HG02943 (cell line): Measurements from ENCODE around the gene MACROD2.

Experiments
- ATAC-seq: cut with Tn5 transposase; IDR thresholded peaks from one replicate; pipeline ENCODE4 v1.9.1; 2021; ENCODE audit warnings: mild to moderate bottlenecking, low read depth, moderate library complexity; ENCODE audit not compliant: unreplicated experiment

Gene MACROD2

GRCh38 chr20:14505476-14505875, 510.2 kb downstream of the MACROD2 start:
- ATAC-seq = no peak

- ATAC-seq = no peak
These were observed 512.4 kb downstream of the MACROD2 start for GRCh38 chr20:14507711-14508110.

- no peak for ATAC-seq
These were observed 515.0 kb downstream of the MACROD2 start for GRCh38 chr20:14510341-14510740.

- ATAC-seq = no peak
These were observed 517.5 kb downstream of the MACROD2 start for GRCh38 chr20:14512839-14513238.

GRCh38 chr20:14518648-14519047, 523.3 kb downstream of the MACROD2 start:
- ATAC-seq = no peak

GRCh38 chr20:14521016-14521415, 525.7 kb downstream of the MACROD2 start:
- ATAC-seq = no peak

GRCh38 chr20:14521436-14521835, 526.1 kb downstream of the MACROD2 start:
- no peak for ATAC-seq

GRCh38 chr20:14522595-14522994, 527.3 kb downstream of the MACROD2 start:
- no peak for ATAC-seq

- no peak for ATAC-seq
These were observed 527.8 kb downstream of the MACROD2 start for GRCh38 chr20:14523090-14523489.

GRCh38 chr20:14525426-14525825, 530.1 kb downstream of the MACROD2 start:
- ATAC-seq = no peak

- ATAC-seq = no peak
These were observed 531.6 kb downstream of the MACROD2 start for GRCh38 chr20:14526891-14527290.

- ATAC-seq = no peak
These were observed 536.5 kb downstream of the MACROD2 start for GRCh38 chr20:14531786-14532185.

- ATAC-seq = no peak
These were observed 541.4 kb downstream of the MACROD2 start for GRCh38 chr20:14536738-14537137.

- ATAC-seq = no peak
These were observed 543.1 kb downstream of the MACROD2 start for GRCh38 chr20:14538433-14538832.

GRCh38 chr20:14543040-14543439, 547.7 kb downstream of the MACROD2 start:
- no peak for ATAC-seq

GRCh38 chr20:14544688-14545087, 549.4 kb downstream of the MACROD2 start:
- no peak for ATAC-seq

- ATAC-seq = no peak
These were observed 555.3 kb downstream of the MACROD2 start for GRCh38 chr20:14550655-14551054.

- no peak for ATAC-seq
These were observed 558.6 kb downstream of the MACROD2 start for GRCh38 chr20:14553774-14554534.

- no peak for ATAC-seq
These were observed 560.4 kb downstream of the MACROD2 start for GRCh38 chr20:14555676-14556075.

GRCh38 chr20:14556206-14556605, 560.9 kb downstream of the MACROD2 start:
- no peak for ATAC-seq

- no peak for ATAC-seq
These were observed 564.3 kb downstream of the MACROD2 start for GRCh38 chr20:14559612-14560011.

- ATAC-seq = no peak
These were observed 566.5 kb downstream of the MACROD2 start for GRCh38 chr20:14561741-14562221.
